Body of pancreas (tissue), 4 donors: Measurements from ENCODE around the gene DENND5B.

Source experiments
- CTCF ChIP-seq, 7 experiments: fragments of 450-650 bp in 4 of 7; fragments of 200-600 bp in 3 of 7; sonication (generic) in 3 of 7; IDR thresholded peaks; one replicate each; pipeline ENCODE4 v1.5.1; 2016 to 2019; ENCODE audit warnings: antibody characterized with exemption in 7 of 7
- POLR2A ChIP-seq, 3 donors: fragments of 450-650 bp; IDR thresholded peaks; one replicate each; pipeline ENCODE4 v1.6.1; 2016; ENCODE audit warnings: antibody characterized with exemption in 3 of 3, mild to moderate bottlenecking in 2 of 3

GRCh38 chr12:31491241-31491794 is 99.6 kb downstream of the DENND5B start:
- TF ChIP-seq CTCF (IDR thresholded peaks at IDR 0.05) (no peak), POLR2A (IDR thresholded peaks at IDR 0.05) (no peak)
